HG02798 (cell line): ENCODE measurements around the gene SEPTIN12.
"Not testable (repeated sequence)": the region's sequence is repeated elsewhere in the genome, so short reads cannot be mapped to it uniquely, and the experiment has no call there.

Source experiments
- ATAC-seq: cut with Tn5 transposase; IDR thresholded peaks from one replicate; pipeline ENCODE4 v1.9.1; 2021; ENCODE audit warnings: mild to moderate bottlenecking; ENCODE audit not compliant: unreplicated experiment, poor library complexity

The SEPTIN12 gene

GRCh38 chr16:4763791-4764190 lies 24.4 kb downstream of the SEPTIN12 start:
- ATAC-seq, result no peak

DNA sequence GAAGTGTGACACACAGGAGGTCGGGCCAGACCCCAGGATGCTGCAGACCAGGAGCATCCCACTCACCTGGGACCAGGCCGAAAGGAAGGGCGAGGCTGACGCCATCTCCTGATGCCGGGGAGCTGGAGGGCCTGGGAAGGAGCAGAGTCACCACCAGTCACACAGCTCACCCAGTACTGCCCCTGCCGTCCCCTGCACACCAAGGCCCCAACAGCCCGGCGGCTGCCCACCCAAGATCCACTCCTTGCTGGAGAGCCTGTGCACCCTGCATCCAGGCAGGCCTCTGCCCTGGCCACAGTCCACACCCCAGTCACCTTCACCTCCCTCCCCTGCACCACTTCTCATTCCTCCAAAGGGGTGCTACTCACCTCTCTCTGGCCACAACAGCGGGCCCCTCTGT lies 25.9 kb downstream of the SEPTIN12 start:
- no peak for ATAC-seq

- ATAC-seq, result no peak
These were observed 27.8 kb downstream of the SEPTIN12 start for GRCh38 chr16:4760221-4760910.

GRCh38 chr16:4755687-4756086 lies 32.5 kb downstream of the SEPTIN12 start:
- ATAC-seq, result no peak

DNA sequence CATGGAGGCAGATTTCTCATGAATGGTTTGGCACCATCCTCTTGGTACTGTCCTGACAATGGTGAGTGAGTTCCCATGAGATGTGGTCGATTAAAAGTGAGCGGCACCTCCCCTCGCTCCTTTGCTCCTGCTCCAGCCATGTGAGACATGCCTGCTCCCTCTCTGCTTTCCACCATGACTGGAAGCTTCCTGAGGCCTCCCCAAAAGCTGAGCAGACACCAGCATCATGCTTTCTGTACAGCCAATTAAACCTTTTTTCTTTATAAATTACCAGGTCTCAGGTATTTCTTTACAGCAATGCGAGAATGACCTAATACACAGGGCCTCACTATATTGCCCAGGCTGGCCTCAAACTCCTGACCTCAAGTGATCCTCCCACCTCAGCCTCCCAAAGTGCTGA lies 33.3 kb downstream of the SEPTIN12 start:
- no peak for ATAC-seq

DNA sequence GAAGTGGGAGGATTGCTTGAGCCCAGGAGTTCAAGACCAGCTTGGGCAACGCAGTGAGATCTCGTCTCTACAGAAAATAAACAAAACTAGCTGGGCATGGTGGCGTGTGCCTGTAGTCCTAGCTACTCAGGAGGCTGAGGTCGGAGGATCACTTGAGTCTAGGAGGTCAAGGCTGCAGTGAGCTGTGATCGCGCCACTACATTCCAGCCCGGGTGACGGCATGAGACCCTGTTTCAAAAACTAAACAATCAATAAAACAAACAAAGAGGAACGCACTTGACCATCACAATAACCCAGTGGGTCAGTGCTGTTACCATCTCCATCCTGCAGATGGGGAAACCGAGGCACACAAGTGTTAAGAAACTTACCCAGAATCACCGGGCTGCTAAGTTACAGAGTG lies 34.9 kb downstream of the SEPTIN12 start:
- ATAC-seq, result no peak

- no peak for ATAC-seq
These were observed 35.6 kb downstream of the SEPTIN12 start for GRCh38 chr16:4752351-4753100.

- ATAC-seq, result no peak
These were observed 37.2 kb downstream of the SEPTIN12 start for GRCh38 chr16:4750896-4751295.

- no peak for ATAC-seq
These were observed 38.4 kb downstream of the SEPTIN12 start for GRCh38 chr16:4749700-4750257.

GRCh38 chr16:4748682-4749411 lies 39.3 kb downstream of the SEPTIN12 start:
- no peak for ATAC-seq

DNA sequence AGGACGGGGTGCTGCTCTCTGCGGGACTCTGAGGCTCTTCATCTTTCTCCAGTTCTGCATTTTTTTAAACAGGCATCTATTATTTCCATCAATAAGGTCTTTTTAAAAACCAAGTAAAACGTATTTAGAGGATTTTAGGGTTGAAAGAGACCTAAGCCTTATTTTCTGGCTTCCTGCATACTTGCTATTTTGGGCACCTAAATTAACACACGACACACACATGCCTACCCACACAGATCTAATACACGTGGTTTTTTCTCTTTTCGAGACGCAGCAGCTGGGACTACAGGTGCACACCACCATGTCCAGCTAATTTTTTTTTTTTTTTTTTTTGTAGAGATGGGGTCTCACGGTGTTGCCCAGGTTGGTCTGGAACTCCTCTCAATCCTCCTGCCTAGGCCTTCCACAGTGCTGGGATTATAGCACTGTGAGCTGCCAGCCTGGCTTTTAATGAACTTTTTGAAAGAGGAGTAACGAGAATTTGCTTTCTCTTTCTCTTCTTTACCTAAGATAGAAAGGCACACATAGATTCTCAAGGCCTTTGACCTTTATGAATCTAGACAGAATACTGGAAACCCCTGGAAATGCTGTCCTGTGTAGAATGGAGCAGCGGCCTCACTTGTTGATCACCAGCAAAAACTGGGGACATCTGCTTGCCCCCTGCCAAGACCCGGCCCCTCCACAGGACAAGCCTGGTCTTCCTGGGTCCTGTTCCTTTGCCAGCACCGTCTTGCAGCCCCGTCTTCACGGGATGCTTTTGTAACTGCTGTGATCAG lies 40.1 kb downstream of the SEPTIN12 start:
- no peak for ATAC-seq

GRCh38 chr16:4746991-4747574 lies 41.1 kb downstream of the SEPTIN12 start:
- ATAC-seq, result no peak

DNA sequence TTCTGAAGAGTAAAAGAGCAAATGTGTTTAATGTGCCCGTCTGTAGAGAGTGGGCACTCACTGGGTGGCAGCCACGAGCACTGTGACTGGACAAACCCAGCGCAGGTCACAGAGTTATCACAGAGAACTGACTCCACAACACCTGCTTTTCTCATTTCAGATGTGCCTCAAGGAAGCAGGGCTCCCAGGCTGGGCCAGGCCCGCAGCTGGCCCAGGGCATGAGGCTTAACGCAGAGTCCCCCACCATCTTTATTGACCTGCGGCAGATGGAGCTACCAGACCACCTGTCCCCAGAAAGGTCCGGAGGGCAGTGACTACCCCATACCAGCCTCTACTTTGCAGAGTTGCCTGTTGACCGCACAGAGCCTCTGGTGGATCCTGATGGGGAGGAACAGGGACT lies 41.9 kb downstream of the SEPTIN12 start:
- ATAC-seq, result no peak

- no peak for ATAC-seq
These were observed 42.9 kb downstream of the SEPTIN12 start for GRCh38 chr16:4745274-4745569.

GRCh38 chr16:4744555-4745273 lies 43.4 kb downstream of the SEPTIN12 start:
- no peak for ATAC-seq

GRCh38 chr16:4743226-4743878 lies 44.8 kb downstream of the SEPTIN12 start:
- ATAC-seq, result no peak

GRCh38 chr16:4738370-4738769 lies 49.8 kb downstream of the SEPTIN12 start:
- ATAC-seq, result not testable (repeated sequence)

GRCh38 chr16:4737545-4737944 lies 50.6 kb downstream of the SEPTIN12 start:
- ATAC-seq, result no peak

DNA sequence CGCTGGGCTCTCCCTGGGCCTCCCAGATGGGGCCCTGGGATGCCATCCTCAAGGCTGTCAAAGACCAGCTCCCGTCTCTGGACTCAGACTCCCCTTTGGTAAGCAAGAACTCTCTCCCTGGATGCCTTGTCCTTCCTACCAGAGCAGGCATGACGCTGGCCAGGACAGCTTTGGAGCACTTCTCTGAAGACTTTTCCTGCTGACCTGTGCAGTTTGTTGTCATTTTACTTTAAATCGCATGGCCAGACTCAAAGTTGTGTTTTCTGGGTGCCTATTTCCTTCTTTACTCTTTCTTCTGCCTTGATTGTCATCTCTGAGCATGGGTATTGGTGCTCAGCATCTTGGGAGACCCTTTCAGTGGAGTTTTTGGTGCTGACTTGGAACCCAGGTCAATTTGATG lies 51.6 kb downstream of the SEPTIN12 start:
- no peak for ATAC-seq
